Thoracic aorta (tissue), 2 donors: ENCODE data around the gene IER5L. TPM values are rescaled to one million over a fixed set of nuclear protein-coding genes. Genes with fewer than 3 reads are reported as not detected.

Experiments used
- ATAC-seq: fragments of 150-250 bp; one replicate; pipeline ENCODE4 v1.8.0; 2017; ENCODE audit warnings: low read depth; ENCODE audit not compliant: insufficient number of reproducible peaks, low FRiP score
- DNase-seq: peaks from one replicate; pipeline ENCODE4 v3.0.0-alpha.2; 2020; ENCODE audit warnings: low spot score
- H3K27ac ChIP-seq, 2 donors: fragments of 200-600 bp; sonication (generic); 1 replicate in 1 of 2; 2 replicates in 1 of 2; pipeline ENCODE4 v1.5.1; 2016; ENCODE audit warnings: mild to moderate bottlenecking in 2 of 2, moderate library complexity in 2 of 2
- H3K27me3 ChIP-seq: fragments of 200-600 bp; sonication (generic); replicated peaks from 2 replicates; pipeline ENCODE4 v1.6.0; 2016; ENCODE audit warnings: mild to moderate bottlenecking; ENCODE audit not compliant: insufficient read depth
- H3K36me3 ChIP-seq: fragments of 200-600 bp; sonication (generic); one replicate; pipeline ENCODE4 v1.5.1; 2016
- H3K4me1 ChIP-seq, 2 donors: fragments of 200-600 bp; sonication (generic); 1 replicate in 1 of 2; 2 replicates in 1 of 2; pipeline versions ENCODE4 v1.5.1 to v1.6.0; 2016; ENCODE audit warnings: low read depth in 2 of 2, mild to moderate bottlenecking in 1 of 2; ENCODE audit not compliant: control insufficient read depth in 1 of 2
- H3K4me3 ChIP-seq: fragments of 200-600 bp; sonication (generic); 2 replicates; pipeline ENCODE4 v1.5.1; 2016; ENCODE audit warnings: mild to moderate bottlenecking
- H3K9me3 ChIP-seq: fragments of 200-600 bp; sonication (generic); 2 replicates; pipeline ENCODE4 v1.5.1; 2016
- total RNA-seq, 2 donors: library from RNA; depleted of rRNA; stranded (reverse); fragments of >200 nt; gene quantifications; one replicate each; pipeline versions ENCODE4 v1.1.0 to v1.2.3, GENCODE V29; 2016
- TF ChIP-seq, protein P1 (sequence below): fragments of 200-600 bp; sonication (generic); IDR thresholded peaks from one replicate; pipeline ENCODE4 v1.5.1; 2019; ENCODE audit warnings: antibody characterized with exemption

Gene IER5L
- total RNA-seq, 2 donors from 2014 or later: 65.4 to 81.2 TPM

DNA sequence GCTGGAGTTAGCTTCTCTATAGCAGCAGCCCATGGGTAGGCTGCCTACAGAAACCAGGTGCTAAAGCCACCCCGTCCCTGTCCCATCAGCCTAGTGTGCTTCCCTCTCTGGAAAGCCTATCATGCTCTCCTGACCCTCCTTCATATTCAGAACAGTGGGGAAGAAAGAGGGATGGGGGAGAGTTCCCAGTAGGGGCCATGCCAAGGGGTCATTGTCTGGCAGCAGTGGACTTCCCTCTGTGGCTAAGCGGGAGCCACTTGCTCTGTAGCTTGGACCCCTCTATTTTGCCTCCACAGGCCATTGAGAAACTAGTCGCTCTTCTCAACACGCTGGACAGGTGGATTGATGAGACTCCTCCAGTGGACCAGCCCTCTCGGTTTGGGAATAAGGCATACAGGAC is 49.4 kb downstream of the IER5L start:
- Histone ChIP-seq H3K27me3 (no peaks in the 10 kb centered on the region), H3K9me3 (no peaks in the 10 kb centered on the region), H3K27ac (no peak overlapping the region), H3K4me1 (no peaks in the 10 kb centered on the region), H3K36me3 (peaks cover 5% of the 10 kb centered on the region), H3K4me3 (no peak overlapping the region)
- TF ChIP-seq, protein P1, sequence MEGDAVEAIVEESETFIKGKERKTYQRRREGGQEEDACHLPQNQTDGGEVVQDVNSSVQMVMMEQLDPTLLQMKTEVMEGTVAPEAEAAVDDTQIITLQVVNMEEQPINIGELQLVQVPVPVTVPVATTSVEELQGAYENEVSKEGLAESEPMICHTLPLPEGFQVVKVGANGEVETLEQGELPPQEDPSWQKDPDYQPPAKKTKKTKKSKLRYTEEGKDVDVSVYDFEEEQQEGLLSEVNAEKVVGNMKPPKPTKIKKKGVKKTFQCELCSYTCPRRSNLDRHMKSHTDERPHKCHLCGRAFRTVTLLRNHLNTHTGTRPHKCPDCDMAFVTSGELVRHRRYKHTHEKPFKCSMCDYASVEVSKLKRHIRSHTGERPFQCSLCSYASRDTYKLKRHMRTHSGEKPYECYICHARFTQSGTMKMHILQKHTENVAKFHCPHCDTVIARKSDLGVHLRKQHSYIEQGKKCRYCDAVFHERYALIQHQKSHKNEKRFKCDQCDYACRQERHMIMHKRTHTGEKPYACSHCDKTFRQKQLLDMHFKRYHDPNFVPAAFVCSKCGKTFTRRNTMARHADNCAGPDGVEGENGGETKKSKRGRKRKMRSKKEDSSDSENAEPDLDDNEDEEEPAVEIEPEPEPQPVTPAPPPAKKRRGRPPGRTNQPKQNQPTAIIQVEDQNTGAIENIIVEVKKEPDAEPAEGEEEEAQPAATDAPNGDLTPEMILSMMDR: no peak
- no peak for DNase-seq
- no peak for ATAC-seq

DNA sequence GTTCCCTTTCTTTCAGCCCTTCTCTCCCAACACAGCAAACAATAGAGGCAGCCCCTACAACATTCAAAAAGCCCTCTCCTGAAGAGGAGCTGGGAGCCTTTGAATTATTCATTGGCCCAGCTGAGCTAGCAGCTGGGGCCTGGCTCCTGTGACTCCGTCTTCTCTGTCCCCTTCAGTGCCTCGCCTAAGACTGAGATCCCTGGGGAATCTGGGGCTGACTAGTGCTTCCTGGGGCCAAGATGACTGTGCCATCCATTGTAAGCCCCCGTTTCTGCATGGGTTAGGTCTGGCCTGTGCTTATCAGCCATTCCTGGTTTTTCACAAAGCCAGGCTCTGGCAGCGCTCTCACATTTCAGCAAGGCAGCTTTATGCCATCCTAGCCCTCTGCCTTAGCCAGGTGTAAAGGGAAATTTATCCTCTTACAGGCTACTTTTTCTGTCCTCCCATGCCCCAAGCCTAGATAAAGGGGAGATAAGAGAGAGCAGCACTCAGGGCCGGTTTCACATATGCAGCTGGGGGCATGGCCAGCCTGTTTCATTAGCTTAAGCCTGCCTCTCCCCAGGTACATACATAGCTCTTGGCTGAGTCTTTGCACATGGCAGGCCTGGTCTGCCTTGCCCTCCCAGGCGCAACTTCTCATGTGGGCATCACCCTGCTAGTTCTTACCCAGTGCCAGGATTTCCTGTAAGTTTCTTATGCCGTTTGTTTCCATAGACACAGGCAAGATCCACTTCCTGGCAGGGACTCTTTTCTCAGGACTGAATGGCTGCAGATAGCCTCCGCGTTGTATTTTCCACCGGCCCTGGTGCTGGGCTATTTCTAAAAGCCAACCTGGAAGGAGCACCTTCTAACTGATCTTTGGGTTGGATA is 51.1 kb downstream of the IER5L start:
- no peaks in the 10 kb centered on the region for H3K4me1 ChIP-seq
- ATAC-seq: no peak
- no peaks in the 10 kb centered on the region for H3K27me3 ChIP-seq
- peaks cover 3% of the 10 kb centered on the region for H3K36me3 ChIP-seq
- TF ChIP-seq, protein P1: no peak
- no peak for DNase-seq
- H3K9me3 ChIP-seq: no peaks in the 10 kb centered on the region
- no peak overlapping the region for H3K27ac ChIP-seq
- no peak overlapping the region for H3K4me3 ChIP-seq

Other genes starting within 250 kb of the IER5L start
- gene DOLK, start 230.7 kb downstream of the IER5L start, total RNA-seq: 10 to 100 TPM; 10.6 to 17.6 TPM
- 100 to 1,000 TPM in 1 of 2 donors, 10 to 100 TPM in 1; 75.7 to 106 TPM for gene NUP188, start 230.6 kb downstream of the IER5L start, total RNA-seq
- gene SH3GLB2, start 149.9 kb downstream of the IER5L start, total RNA-seq: 100 to 1,000 TPM; 101 to 184 TPM
- 10 to 100 TPM; 30.3 to 31.3 TPM for gene MIGA2, start 141.6 kb downstream of the IER5L start, total RNA-seq
- 1 to 10 TPM; 3.4 to 9.7 TPM for gene DOLPP1, start 97.2 kb downstream of the IER5L start, total RNA-seq
- gene CRAT, start 67.5 kb downstream of the IER5L start, total RNA-seq: 100 to 1,000 TPM in 1 of 2 donors, 10 to 100 TPM in 1; 57.8 to 102 TPM
- gene PTPA, start 66.8 kb downstream of the IER5L start, total RNA-seq: 10 to 100 TPM; 72.2 to 93.3 TPM